Spinal cord (tissue), 10 donors: ENCODE data around the gene RAVER1. TPM values are rescaled to one million over a fixed set of nuclear protein-coding genes. Genes with fewer than 3 reads are reported as not detected.

Source experiments
- DNase-seq, 6 donors: peaks; one replicate each; pipeline versions ENCODE4 v3.0.0 to v3.0.0-alpha.2; 2013 to 2015; ENCODE audit warnings: low spot score in 6 of 6, low read depth in 4 of 6
- H3K27ac ChIP-seq: one replicate; pipeline ENCODE4 v1.5.1; 2013; ENCODE audit warnings: low read depth, low read length, control low read depth
- H3K27me3 ChIP-seq: one replicate; pipeline ENCODE4 v1.6.1; 2013; ENCODE audit warnings: low read length; ENCODE audit not compliant: control insufficient read depth, insufficient read depth
- H3K36me3 ChIP-seq: one replicate; pipeline ENCODE4 v1.6.1; 2013; ENCODE audit warnings: low read length; ENCODE audit not compliant: control insufficient read depth, insufficient read depth
- H3K4me1 ChIP-seq: one replicate; pipeline ENCODE4 v1.6.1; 2013; ENCODE audit warnings: low read length; ENCODE audit not compliant: control insufficient read depth, insufficient read depth
- H3K4me3 ChIP-seq: one replicate; pipeline ENCODE4 v1.5.1; 2013; ENCODE audit warnings: low read depth, low read length, control low read depth
- H3K9me3 ChIP-seq: one replicate; pipeline ENCODE4 v1.6.1; 2013; ENCODE audit warnings: low read length; ENCODE audit not compliant: control insufficient read depth, insufficient read depth
- WGBS: methylation state at CpG from one replicate; pipeline ENCODE4 v1.1.5; 2013; ENCODE audit warnings: missing lambda C conversion rate; ENCODE audit not compliant: insufficient coverage; 5-methylcytosine and 5-hydroxymethylcytosine counted together
- polyA plus RNA-seq, 2 donors: library from polyadenylated mRNA; unstranded; fragments of 120-200 nt; gene quantifications; one replicate each; pipeline ENCODE4 v1.2.1, GENCODE V29; 2013; ENCODE audit not compliant: insufficient read length in 2 of 2
- total RNA-seq, 2 donors: library from RNA; depleted of rRNA in 1 of 2; stranded (reverse); fragments of 120-200 nt in 1 of 2; fragments of >200 nt in 1 of 2; gene quantifications; one replicate each; pipeline versions ENCODE4 v1.2.3 to v1.2.4, GENCODE V29; 2013 to 2014
- donor health status: healthy.

The RAVER1 gene
- total and polyA plus RNA-seq, 4 donors, result 5.4 to 42.3 (median 20.6) TPM

DNA sequence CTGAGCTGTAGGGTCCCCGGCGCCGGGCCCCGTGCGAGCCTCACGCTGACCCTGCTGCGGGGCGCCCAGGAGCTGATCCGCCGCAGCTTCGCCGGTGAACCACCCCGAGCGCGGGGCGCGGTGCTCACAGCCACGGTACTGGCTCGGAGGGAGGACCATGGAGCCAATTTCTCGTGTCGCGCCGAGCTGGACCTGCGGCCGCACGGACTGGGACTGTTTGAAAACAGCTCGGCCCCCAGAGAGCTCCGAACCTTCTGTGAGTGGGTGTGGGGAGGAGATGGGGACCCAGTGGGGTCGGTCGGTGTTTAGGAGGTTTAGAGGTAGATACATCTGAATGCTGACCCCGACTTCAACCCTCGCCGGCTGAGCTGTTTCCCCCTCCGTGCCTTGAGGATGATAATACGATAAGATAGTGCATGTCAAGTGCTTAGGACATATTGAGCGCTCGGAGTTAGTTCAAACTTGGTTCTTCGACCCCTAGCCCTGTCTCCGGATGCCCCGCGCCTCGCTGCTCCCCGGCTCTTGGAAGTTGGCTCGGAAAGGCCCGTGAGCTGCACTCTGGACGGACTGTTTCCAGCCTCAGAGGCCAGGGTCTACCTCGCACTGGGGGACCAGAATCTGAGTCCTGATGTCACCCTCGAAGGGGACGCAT, 41.6 kb downstream of the RAVER1 start:
- Histone ChIP-seq H3K27ac (no peak overlapping the region), H3K27me3 (peaks cover 100% of the 10 kb centered on the region), H3K4me1 (peaks cover 77% of the 10 kb centered on the region), H3K36me3 (peaks cover 9% of the 10 kb centered on the region), H3K4me3 (peak overlapping the region; percentile 18), H3K9me3 (no peaks in the 10 kb centered on the region)
- 3% methylated on average over 49 of the region's 49 CpGs for WGBS
- no peak for DNase-seq

DNA sequence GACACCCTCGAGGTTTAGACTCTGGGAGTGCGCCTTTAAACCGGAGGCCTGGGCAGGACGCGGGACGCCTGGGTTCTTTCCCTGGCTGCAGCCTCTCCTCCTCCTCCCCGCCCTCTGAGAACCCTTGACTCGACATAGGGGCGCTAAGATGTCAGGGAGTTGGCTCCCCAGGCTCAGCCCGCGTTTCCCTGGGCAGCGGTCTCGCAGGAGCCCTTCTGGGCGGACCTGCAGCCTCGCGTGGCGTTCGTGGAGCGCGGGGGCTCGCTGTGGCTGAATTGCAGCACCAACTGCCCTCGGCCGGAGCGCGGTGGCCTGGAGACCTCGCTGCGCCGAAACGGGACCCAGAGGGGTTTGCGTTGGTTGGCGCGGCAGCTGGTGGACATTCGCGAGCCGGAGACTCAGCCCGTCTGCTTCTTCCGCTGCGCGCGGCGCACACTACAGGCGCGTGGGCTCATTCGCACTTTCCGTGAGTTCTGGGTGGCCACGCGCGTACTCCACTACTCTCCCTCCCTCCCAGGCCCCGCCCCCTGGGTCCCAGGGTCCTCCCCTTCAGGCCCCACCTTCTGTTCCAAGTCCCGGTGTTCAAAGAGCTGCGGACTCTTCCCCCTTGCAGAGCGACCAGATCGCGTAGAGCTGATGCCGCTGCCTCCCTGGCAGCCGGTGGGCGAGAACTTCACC, 42.3 kb downstream of the RAVER1 start:
- Histone ChIP-seq H3K27me3 (peaks cover 97% of the 10 kb centered on the region), H3K9me3 (no peaks in the 10 kb centered on the region), H3K4me3 (no peak overlapping the region), H3K36me3 (peaks cover 9% of the 10 kb centered on the region), H3K4me1 (peaks cover 72% of the 10 kb centered on the region), H3K27ac (no peak overlapping the region)
- WGBS, result under 1% methylated on average over 57 of the region's 57 CpGs
- DNase-seq, result peak in 1 of 6 donors; percentile 26

DNA sequence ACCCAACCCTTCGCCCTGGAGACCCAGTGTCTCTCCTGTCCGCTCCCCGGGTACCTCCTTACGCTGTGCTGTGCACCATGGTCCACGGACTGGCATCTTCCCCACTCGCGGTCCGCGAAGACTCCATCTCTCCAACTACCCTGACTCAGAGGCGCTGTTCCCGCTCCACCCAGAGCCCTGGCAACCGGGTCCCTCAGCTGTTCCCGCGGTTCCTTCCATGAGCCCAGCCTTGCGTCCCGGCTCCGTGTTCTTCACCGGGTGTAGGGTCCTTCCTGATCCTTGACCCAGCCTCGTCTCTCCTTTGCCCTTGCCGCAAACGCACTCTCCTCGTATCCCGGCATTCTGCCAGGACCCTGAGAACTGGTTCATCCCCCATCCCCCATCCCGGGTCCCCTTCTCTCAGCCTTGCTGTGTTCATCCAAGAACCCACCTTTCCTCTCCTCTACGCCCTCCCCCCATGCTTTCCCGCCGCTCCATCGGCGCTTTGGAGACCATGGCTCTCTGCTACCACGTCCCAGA, 42.9 kb downstream of the RAVER1 start:
- H3K36me3 ChIP-seq, result peaks cover 9% of the 10 kb centered on the region
- under 1% methylated on average over 30 of the region's 30 CpGs for WGBS
- DNase-seq, result no peak
- no peaks in the 10 kb centered on the region for H3K9me3 ChIP-seq
- no peak overlapping the region for H3K27ac ChIP-seq
- H3K4me1 ChIP-seq, result peaks cover 66% of the 10 kb centered on the region
- peaks cover 92% of the 10 kb centered on the region for H3K27me3 ChIP-seq
- H3K4me3 ChIP-seq, result peak overlapping the region; percentile 9

DNA sequence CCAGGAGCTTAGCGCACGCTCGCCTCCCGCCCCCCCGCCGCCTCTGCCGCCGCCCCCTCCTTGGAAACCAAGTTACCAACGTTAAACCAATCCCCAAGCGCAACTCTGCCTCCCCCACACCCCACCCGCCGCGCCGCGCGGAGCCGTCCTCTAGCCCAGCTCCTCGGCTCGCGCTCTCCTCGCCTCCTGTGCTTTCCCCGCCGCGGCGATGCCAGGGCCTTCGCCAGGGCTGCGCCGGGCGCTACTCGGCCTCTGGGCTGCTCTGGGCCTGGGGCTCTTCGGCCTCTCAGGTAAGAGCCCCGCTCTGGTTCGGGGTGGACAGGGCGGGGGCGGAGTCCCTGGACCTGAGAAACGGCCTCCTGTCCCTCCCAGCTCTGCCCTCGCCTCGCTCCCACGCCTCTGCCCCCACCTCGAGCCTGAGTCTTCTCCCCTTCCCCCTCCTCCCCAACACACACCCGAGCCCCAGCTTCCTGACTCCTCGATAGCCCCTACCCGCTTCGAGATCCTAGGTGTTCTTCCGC, 43.4 kb downstream of the RAVER1 start, which contains the start of gene ICAM5:
Gene ICAM5, plus strand, starts transcription at position 117 of the 521 bp plus-strand sequence. Its CDS starts 92 bp downstream, at position 209.
- Histone ChIP-seq H3K27me3 (peaks cover 86% of the 10 kb centered on the region), H3K4me3 (peak within 1 kb of the TSS; percentile 9), H3K36me3 (peaks cover 9% of the 10 kb centered on the region), H3K27ac (no peak within 1 kb of the TSS), H3K9me3 (no peaks in the 10 kb centered on the region), H3K4me1 (peaks cover 62% of the 10 kb centered on the region)
- DNase-seq, result no peak
- under 1% methylated on average over 40 of the region's 45 CpGs for WGBS

DNA sequence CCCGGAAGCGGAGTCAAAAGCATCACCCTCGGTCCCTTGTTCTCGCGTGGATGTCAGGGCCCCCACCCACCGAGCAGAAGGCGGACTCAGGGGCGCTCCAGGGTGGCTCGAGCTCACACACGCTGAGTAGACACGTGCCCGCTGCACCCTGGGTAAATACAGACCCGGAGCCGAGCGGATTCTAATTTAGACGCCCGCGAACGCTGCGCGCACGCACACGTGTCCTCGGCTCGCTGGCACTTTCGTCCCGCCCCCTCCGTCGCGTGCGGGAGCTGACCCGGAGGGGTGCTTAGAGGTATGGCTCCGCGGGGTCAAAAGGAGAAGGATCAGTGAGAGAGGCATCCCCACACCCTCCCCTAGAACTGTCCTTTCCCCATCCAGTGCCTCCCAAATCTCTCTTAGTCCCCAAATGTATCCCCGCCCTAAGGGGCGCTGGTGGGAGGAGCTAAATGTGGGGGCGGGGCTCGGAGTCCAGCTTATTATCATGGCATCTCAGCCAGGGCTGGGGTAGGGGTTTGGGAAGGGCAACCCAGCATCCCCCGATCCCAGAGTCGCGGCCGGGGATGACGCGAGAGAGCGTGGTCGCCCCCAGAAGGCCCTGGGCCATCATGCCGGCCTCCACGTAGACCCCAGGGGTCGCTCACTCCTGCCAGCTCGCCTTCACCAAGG, 44.0 kb downstream of the RAVER1 start:
- H3K4me3 ChIP-seq, result peak overlapping the region; percentile 9
- H3K4me1 ChIP-seq, result peaks cover 62% of the 10 kb centered on the region
- peak in 2 of 6 donors; percentile 61 to 77 for DNase-seq

DNA sequence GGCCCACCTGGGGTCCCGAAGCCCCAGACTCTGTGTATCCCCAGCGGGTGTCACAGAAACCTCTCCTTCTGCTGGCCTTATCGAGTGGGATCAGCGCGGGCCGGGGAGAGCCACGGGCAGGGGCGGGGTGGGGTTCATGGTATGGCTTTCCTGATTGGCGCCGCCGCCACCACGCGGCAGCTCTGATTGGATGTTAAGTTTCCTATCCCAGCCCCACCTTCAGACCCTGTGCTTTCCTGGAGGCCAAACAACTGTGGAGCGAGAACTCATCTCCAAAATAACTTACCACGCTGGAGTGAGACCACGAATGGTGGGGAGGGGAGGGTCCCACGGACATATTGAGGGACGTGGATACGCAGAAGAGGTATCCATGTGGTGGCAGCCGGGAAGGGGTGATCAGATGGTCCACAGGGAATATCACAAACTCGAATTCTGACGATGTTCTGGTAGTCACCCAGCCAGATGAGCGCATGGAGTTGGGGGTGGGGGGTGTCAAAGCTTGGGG, 44.6 kb downstream of the RAVER1 start:
- no peaks in the 10 kb centered on the region for H3K9me3 ChIP-seq
- peaks cover 5% of the 10 kb centered on the region for H3K36me3 ChIP-seq
- H3K4me3 ChIP-seq, result no peak overlapping the region
- peaks cover 74% of the 10 kb centered on the region for H3K27me3 ChIP-seq
- DNase-seq, result peak in 1 of 6 donors; percentile 51
- peaks cover 61% of the 10 kb centered on the region for H3K4me1 ChIP-seq
- WGBS, result under 1% methylated on average over 14 of the region's 23 CpGs
- H3K27ac ChIP-seq, result no peak overlapping the region

More for the DNA sequence above, 44.0 kb downstream of the RAVER1 start:
- H3K27ac ChIP-seq, result no peak overlapping the region
- under 1% methylated on average over 38 of the region's 50 CpGs for WGBS
- no peaks in the 10 kb centered on the region for H3K9me3 ChIP-seq
- H3K27me3 ChIP-seq, result peaks cover 80% of the 10 kb centered on the region
- H3K36me3 ChIP-seq, result peaks cover 7% of the 10 kb centered on the region

DNA sequence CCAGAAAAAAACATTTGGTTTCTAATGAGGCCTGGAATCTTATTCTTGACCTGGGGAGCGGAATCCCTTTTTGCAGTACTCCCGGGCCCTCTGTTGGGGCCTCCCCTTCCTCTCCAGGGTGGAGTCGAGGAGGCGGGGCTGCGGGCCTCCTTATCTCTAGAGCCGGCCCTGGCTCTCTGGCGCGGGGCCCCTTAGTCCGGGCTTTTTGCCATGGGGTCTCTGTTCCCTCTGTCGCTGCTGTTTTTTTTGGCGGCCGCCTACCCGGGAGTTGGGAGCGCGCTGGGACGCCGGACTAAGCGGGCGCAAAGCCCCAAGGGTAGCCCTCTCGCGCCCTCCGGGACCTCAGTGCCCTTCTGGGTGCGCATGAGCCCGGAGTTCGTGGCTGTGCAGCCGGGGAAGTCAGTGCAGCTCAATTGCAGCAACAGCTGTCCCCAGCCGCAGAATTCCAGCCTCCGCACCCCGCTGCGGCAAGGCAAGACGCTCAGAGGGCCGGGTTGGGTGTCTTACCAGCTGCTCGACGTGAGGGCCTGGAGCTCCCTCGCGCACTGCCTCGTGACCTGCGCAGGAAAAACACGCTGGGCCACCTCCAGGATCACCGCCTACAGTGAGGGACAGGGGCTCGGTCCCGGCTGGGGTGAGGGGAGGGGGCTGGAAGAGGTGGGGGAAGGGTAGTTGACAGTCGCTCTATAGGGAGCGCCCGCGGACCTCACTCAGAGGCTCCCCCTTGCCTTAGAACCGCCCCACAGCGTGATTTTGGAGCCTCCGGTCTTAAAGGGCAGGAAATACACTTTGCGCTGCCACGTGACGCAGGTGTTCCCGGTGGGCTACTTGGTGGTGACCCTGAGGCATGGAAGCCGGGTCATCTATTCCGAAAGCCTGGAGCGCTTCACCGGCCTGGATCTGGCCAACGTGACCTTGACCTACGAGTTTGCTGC, 46.3 kb downstream of the RAVER1 start, which contains the start of gene ICAM4:
Gene ICAM4, plus strand, starts transcription at position 153 of the 935 bp plus-strand sequence. Its CDS starts 58 bp downstream, at position 211.
- 2% methylated on average over 58 of the region's 59 CpGs for WGBS
- Histone ChIP-seq H3K27me3 (peaks cover 63% of the 10 kb centered on the region), H3K4me1 (peaks cover 48% of the 10 kb centered on the region), H3K4me3 (no peak within 1 kb of the TSS), H3K27ac (no peak within 1 kb of the TSS), H3K36me3 (peaks cover 2% of the 10 kb centered on the region), H3K9me3 (no peaks in the 10 kb centered on the region)
- no peak for DNase-seq

DNA sequence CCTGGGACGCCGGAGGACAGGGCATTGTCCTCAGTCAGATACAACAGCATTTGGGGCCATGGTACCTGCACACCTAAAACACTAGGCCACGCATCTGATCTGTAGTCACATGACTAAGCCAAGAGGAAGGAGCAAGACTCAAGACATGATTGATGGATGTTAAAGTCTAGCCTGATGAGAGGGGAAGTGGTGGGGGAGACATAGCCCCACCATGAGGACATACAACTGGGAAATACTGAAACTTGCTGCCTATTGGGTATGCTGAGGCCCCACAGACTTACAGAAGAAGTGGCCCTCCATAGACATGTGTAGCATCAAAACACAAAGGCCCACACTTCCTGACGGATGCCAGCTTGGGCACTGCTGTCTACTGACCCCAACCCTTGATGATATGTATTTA, 47.9 kb downstream of the RAVER1 start:
- Histone ChIP-seq H3K4me1 (peaks cover 31% of the 10 kb centered on the region), H3K27me3 (peaks cover 46% of the 10 kb centered on the region)
- 94% methylated on average over 2 of the region's 4 CpGs for WGBS

More for the DNA sequence above, 47.9 kb downstream of the RAVER1 start:
- DNase-seq, result no peak
- Histone ChIP-seq H3K36me3 (peaks cover 2% of the 10 kb centered on the region), H3K27ac (no peak overlapping the region), H3K4me3 (no peak overlapping the region), H3K9me3 (no peaks in the 10 kb centered on the region)
